AG10803 (cell line): ENCODE data around the gene DMC1.

Source experiments
- DNase-seq: peaks from one replicate; pipeline ENCODE4 v3.0.0; 2010; ENCODE audit warnings: low read depth
- H3K4me3 ChIP-seq: 2 replicates; pipeline ENCODE4 v1.5.1; 2011; ENCODE audit warnings: mild to moderate bottlenecking, low read length, control low read depth
- CTCF ChIP-seq: conservative IDR thresholded peaks from 2 replicates; pipeline ENCODE4 v1.5.1; 2011; ENCODE audit warnings: mild to moderate bottlenecking, low read length, control low read depth, inconsistent platforms

DMC1 gene

DNA sequence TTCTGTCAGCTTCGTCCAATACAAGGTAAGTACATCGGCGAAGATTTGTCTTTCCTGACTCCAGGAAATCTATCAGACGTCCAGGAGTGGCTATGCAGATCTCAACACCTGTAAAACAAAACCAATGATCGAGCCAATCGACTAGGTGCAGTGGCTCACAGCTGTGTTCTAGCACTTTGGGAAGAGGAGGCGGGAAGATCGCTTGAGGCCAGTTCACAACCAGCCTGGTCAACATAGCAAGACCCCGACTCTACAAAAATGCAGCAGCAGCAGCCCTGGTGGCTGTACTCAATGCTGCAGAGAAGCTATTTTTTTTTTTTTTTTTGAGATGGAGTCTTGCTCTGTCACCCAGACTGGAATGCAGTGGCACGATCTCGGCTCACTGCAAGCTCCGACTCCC is 75.0 kb downstream of the DMC1 start:
- no peak overlapping the region for H3K4me3 ChIP-seq
- DNase-seq: no peak
- TF ChIP-seq CTCF: 0 out of 2 replicates have a peak, but pooled peaks have one; percentile 2

GRCh38 chr22:38494498-38494897 is 75.5 kb downstream of the DMC1 start:
- no peak overlapping the region for H3K4me3 ChIP-seq
- DNase-seq: no peak
- no peak for TF ChIP-seq CTCF

DNA sequence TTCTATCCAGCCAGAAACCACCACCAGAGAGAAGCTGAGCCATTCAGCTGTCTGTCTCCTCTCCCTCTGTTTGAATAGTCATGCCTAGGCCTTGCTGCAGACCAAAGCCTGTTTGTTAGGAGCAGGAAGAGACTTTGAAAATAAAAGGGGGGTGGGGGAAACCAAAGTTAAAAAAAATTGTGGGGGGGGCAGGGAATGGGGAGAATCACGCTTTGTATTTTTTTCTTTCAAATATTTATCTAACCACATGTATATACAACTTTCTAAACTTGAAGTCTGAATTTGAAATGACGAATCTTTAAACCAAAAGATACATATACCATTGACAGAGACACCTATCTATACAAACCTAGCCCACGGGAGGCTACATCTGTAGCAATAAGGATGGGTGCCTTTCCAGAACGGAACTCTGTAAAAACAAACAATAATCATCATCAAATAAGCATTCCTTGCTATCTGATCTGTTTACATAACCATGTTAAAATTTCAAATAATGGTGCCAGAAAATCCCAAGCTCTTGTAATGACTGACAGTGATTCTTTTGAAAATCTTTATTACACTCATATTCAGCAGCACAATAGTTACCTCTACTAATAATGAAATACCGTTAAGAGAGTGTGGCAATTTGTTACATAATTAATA is 78.2 kb downstream of the DMC1 start:
- no peak for TF ChIP-seq CTCF
- DNase-seq: no peak
- H3K4me3 ChIP-seq: no peak overlapping the region

DNA sequence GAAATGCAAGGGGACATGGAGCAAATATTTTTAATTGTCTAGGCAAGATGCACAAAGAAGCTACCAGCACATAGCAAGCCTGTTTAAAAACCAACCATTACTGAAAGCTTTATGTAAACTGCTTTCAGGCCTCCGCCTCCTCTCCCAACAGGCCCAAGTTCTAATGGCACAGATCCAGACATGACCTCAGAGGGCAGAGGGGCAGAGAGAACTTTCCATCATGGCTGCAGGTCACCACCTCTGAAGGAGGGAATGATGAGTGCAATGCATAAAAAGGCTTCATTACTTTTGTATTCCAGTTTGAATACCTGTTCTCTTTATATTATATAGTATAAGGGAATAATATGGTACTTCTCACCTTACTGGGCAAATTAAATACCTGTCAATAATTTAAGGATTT is 79.1 kb downstream of the DMC1 start:
- H3K4me3 ChIP-seq: no peak overlapping the region
- DNase-seq: no peak
- TF ChIP-seq CTCF: no peak

GRCh38 chr22:38490475-38490874 is 79.5 kb downstream of the DMC1 start:
- no peak for DNase-seq
- no peak overlapping the region for H3K4me3 ChIP-seq

DNA sequence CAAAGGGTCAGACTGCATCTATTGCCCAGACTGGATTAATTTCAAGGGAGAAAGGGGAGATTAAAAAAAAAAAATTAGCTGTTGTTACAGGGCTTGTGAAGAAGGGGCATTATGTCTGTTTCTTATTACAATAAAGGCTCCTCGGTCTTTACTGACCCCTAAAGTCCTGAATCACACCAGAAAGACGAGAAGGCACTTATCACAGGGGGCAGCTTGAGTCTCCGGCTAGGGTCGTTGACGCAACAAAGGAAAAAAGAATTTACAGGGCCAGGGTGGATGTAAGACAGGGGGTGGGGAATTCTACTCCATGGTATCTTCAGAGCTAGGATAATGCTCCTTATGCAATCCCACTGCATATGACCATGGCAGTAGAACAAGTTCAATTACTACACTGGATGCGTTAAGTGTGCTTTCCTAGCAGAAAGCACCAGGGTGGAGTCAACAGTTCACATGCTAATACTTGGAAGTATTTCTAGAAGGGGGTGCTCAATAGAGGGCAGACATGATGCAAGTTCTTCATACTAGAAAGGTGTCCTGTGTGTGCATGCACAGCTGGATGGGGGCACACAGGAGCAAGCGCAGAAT is 80.3 kb downstream of the DMC1 start:
- H3K4me3 ChIP-seq: no peak overlapping the region
- TF ChIP-seq CTCF: no peak
- no peak for DNase-seq

More at GRCh38 chr22:38490475-38490874, 79.5 kb downstream of the DMC1 start:
- no peak for TF ChIP-seq CTCF

- no peak overlapping the region for H3K4me3 ChIP-seq
- TF ChIP-seq CTCF: no peak
- no peak for DNase-seq
These were observed 80.8 kb downstream of the DMC1 start for GRCh38 chr22:38489142-38489541.
